Glomerular visceral epithelial cell (primary cell): ENCODE measurements around the gene GPN2.
A peak's percentile ranks its signal among the peaks of the same experiment; 100 is the strongest.
"Not testable (repeated sequence)": the region's sequence is repeated elsewhere in the genome, so short reads cannot be mapped to it uniquely, and the experiment has no call there.

Experiments
- DNase-seq: peaks from one replicate; pipeline ENCODE4 v3.0.0-alpha.2; 2016; ENCODE audit errors: extremely low spot score

The GPN2 gene

GRCh38 chr1:26900815-26901511, 10.9 kb upstream of the GPN2 start:
- no peak for DNase-seq

DNA sequence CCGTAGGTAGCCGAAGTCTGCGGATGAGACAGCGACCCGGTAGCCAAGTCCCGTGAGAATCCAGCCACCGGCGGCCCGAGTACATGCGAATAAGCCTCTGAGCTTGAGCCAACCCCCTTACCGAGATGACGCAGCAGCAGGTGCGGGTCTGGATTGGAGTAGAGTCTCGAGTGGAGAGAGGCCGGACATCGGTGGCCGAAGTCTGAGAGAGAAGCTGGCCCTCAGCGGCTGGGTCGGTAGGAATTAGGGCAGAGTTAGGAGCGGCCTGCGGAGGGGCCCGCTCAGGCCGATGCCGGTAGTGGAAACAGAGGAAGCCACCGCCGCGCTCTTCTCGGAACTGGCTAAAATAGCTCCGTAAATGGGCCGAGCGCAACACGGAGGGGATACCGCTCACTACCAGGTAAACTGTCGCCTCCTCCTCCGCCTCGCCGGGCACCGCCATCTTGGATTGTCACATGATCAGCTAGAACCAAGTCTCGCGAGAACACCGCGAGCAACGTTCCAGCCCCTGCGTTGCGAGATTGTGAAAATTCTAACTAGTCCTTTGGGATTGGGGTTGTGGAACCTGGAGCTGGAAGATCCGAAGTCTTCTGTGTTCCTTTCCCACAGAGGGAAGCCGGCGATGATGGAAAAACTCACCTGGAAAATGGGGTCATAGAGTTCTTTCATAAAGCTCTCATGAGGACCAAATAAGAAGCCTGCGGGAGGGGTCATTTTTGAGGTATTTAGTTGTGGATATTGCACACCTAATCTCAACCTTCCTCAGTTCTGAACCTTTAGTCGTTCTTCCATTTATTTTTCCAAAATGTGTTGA, 10.1 kb upstream of the GPN2 start, which contains the start of gene GPATCH3:
Gene GPATCH3 (minus strand): TSS at position 467 of the 814 bp plus-strand sequence. CDS start 25 bp downstream, at position 442.
- peak; percentile 91 for DNase-seq

DNA sequence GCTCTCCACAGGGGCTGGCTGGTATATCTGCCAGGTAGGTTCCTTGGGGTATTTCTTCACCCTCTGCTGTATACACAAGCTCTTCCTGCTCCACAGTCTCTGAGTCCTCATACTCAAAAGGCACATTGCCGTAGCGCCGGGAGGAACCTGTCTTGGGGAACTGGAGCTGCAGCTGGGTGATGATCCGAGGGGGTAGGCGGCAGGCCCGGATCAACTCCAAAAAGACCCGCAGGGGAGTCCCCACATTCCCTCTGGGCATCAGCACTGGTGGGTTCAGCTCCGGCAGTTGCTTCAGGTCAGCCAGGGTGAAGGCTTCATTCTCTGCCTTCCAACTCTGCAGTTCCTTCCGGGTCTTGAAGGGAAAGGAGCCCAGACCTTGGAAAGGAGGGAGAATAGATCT, 7.3 kb upstream of the GPN2 start:
- DNase-seq = no peak

- DNase-seq = no peak
Observed at GRCh38 chr1:26894263-26894662, 4.2 kb upstream of the GPN2 start.

- no peak for DNase-seq
Observed at GRCh38 chr1:26890467-26890796, 349 bp upstream of the GPN2 start.

GRCh38 chr1:26888231-26888630, 1.9 kb downstream of the GPN2 start:
- no peak for DNase-seq

- peak; percentile 49 for DNase-seq
Observed at GRCh38 chr1:26887125-26887524, 3.0 kb downstream of the GPN2 start.

GRCh38 chr1:26882696-26883463, 7.2 kb downstream of the GPN2 start:
- no peak for DNase-seq

DNA sequence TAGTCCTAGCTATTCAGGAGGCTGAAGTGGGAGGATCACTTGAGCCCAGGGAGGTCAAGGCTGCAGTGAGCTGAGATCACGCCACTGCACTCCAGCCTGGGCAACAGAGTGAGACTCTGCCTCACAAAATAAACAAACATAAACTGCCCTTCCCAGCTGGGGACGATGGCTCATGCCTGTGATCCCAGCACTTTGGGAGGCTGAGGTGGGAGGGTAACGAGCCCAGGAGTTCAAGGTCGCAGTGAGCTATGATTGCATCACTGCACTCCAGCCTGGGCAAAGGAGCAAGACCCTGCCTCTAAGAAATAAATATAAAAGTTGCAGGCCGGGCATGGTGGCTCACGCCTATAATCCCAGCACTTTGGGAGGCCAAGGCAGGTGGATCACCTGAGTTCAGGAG, 8.5 kb downstream of the GPN2 start:
- not testable (repeated sequence) for DNase-seq

- no peak for DNase-seq
Observed at GRCh38 chr1:26879793-26880192, 10.3 kb downstream of the GPN2 start.

GRCh38 chr1:26877326-26877725, 12.8 kb downstream of the GPN2 start:
- DNase-seq = no peak

DNA sequence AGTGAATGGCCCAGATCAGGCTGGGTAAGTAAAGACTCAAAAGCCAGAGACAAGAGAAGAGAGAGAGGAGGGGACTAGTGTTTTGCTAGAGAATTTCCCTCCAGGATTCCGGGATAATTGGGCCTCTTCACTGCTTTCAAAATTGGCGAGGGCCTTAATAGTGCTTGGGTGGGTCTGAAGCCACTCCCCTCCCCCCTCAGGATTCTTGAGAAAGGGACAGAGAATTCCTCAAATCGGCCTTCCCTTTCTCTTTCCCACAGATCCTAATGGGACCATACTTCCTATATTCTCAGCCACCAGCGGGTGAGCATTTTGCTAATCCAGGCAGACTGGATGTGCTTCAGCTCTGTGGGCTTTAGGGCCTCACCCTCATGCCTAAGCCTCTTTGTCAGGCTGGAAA, 15.2 kb downstream of the GPN2 start:
- no peak for DNase-seq

- DNase-seq = not testable (repeated sequence)
Observed at GRCh38 chr1:26873097-26873496, 17.0 kb downstream of the GPN2 start.

- peak; percentile 99 for DNase-seq
Observed at GRCh38 chr1:26864610-26865480, 25.2 kb downstream of the GPN2 start.

DNA sequence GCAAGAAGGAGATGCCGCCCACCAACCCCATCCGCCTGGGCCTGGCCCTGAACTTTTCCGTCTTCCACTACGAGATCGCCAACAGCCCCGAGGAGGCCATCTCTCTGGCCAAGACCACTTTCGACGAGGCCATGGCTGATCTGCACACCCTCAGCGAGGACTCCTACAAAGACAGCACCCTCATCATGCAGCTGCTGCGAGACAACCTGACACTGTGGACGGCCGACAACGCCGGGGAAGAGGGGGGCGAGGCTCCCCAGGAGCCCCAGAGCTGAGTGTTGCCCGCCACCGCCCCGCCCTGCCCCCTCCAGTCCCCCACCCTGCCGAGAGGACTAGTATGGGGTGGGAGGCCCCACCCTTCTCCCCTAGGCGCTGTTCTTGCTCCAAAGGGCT, 26.4 kb downstream of the GPN2 start:
- DNase-seq = no peak

GRCh38 chr1:26862781-26863684, 27.1 kb downstream of the GPN2 start, which contains the start of gene SFN:
SFN (plus strand) TSS chr1:26863149; CDS start chr1:26863213, 64 bp downstream.
- peak; percentile 86 for DNase-seq

GRCh38 chr1:26861889-26862378, 28.1 kb downstream of the GPN2 start:
- peak; percentile 30 for DNase-seq

- DNase-seq = peak; percentile 22
Observed at GRCh38 chr1:26861286-26861701, 28.8 kb downstream of the GPN2 start.

DNA sequence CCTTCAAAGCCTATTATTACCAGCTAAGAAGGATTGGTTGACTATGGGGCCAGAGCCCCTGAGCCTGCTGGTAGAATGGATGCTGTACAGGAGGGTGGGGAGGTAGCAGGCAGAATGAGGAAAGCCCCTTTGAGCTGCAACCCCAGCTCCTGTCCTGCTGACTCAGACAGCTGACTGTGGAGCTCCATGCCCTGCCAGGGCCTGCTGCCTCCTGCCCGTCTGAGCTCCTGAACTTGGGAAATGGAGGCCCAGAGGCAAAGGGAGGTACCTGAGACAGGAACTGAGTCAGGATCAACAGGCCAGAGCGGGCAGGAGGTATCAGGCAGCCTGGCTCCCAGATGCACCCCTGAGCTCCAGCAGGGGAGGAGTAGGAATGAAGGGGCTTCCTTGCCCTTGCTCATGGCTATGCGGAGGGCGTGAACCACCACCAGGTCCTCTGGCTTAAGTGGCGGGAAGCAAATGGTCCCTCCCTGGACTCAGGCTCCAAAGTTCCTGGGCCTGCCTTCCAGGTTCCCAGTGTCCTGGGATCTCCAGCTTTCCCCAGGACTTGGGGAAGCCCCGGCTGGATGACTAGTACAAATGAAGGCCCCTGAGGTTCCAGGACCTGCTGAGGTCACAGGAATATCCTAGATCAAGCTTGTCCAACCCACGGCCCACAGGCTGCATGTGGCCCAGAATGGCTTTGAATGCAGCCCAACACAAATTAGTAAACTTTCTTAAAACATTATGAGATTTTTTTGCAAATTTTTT, 31.0 kb downstream of the GPN2 start:
- DNase-seq = peak; percentile 28
